Right lung (tissue), 5 donors: Measurements from ENCODE around the gene HLX. TPM values are rescaled to one million over a fixed set of nuclear protein-coding genes. Genes with fewer than 3 reads are reported as not detected.

Source experiments
- DNase-seq, 2 donors: peaks; one replicate each; pipeline ENCODE4 v3.0.0-alpha.2; 2013
- polyA plus RNA-seq, 5 donors: library from polyadenylated mRNA; unstranded; fragments of 120-200 nt; gene quantifications; one replicate each; pipeline versions ENCODE4 v1.2.1 to v1.2.3, GENCODE V29; 2013; ENCODE audit warnings: inconsistent platforms in 1 of 5, low replicate concordance in 1 of 5; ENCODE audit not compliant: insufficient read length in 5 of 5, insufficient read depth in 1 of 5

The HLX gene
- polyA plus RNA-seq, 5 donors, result 37.0 to 60.6 (median 43.7) TPM

- DNase-seq, result no peak
Measured at GRCh38 chr1:220892997-220893700, 13.9 kb downstream of the HLX start.

GRCh38 chr1:220893701-220894024 lies 14.4 kb downstream of the HLX start:
- no peak for DNase-seq

GRCh38 chr1:220894025-220894923 lies 15.0 kb downstream of the HLX start:
- no peak for DNase-seq

GRCh38 chr1:220894924-220895256 lies 15.6 kb downstream of the HLX start:
- no peak for DNase-seq

- DNase-seq, result no peak
Measured at GRCh38 chr1:220895412-220895946, 16.2 kb downstream of the HLX start.

GRCh38 chr1:220896092-220896491 lies 16.8 kb downstream of the HLX start:
- DNase-seq, result no peak

- DNase-seq, result no peak
Measured at GRCh38 chr1:220900842-220901241, 21.6 kb downstream of the HLX start.

GRCh38 chr1:220901881-220902280 lies 22.6 kb downstream of the HLX start:
- no peak for DNase-seq

GRCh38 chr1:220902916-220903315 lies 23.7 kb downstream of the HLX start:
- no peak for DNase-seq

- DNase-seq, result no peak
Measured at GRCh38 chr1:220904876-220905275, 25.6 kb downstream of the HLX start.

- DNase-seq, result no peak
Measured at GRCh38 chr1:220905650-220906560, 26.7 kb downstream of the HLX start.

- no peak for DNase-seq
Measured at GRCh38 chr1:220906561-220907334, 27.5 kb downstream of the HLX start.

GRCh38 chr1:220908757-220909156 lies 29.5 kb downstream of the HLX start:
- no peak for DNase-seq

- no peak for DNase-seq
Measured at GRCh38 chr1:220910021-220910420, 30.8 kb downstream of the HLX start.

- no peak for DNase-seq
Measured at GRCh38 chr1:220914283-220915116, 35.3 kb downstream of the HLX start.

- no peak for DNase-seq
Measured at GRCh38 chr1:220915117-220915440, 35.8 kb downstream of the HLX start.

- DNase-seq, result no peak
Measured at GRCh38 chr1:220915954-220916353, 36.7 kb downstream of the HLX start.

GRCh38 chr1:220917101-220917500 lies 37.9 kb downstream of the HLX start:
- no peak for DNase-seq

GRCh38 chr1:220917535-220918209 lies 38.4 kb downstream of the HLX start:
- no peak for DNase-seq
